Measurements from ENCODE around the gene NKD2.
"Not testable (repeated sequence)": the region's sequence is repeated elsewhere in the genome, so short reads cannot be mapped to it uniquely, and the experiment has no call there.

The NKD2 gene

GRCh38 chr5:1014781-1015221, 6.2 kb downstream of the NKD2 start:
- DNase-seq: no peak

- DNase-seq: no peak
These were observed 6.9 kb downstream of the NKD2 start for GRCh38 chr5:1015507-1015906.

GRCh38 chr5:1016036-1016435, 7.4 kb downstream of the NKD2 start:
- DNase-seq: no peak

GRCh38 chr5:1016476-1016875, 7.9 kb downstream of the NKD2 start:
- DNase-seq: no peak

- no peak for DNase-seq
These were observed 8.5 kb downstream of the NKD2 start for GRCh38 chr5:1017056-1017455.

- DNase-seq: no peak
These were observed 9.3 kb downstream of the NKD2 start for GRCh38 chr5:1017691-1018455.

GRCh38 chr5:1018596-1018995, 10.0 kb downstream of the NKD2 start:
- DNase-seq: no peak

GRCh38 chr5:1019001-1019905, 10.7 kb downstream of the NKD2 start:
- no peak for DNase-seq

GRCh38 chr5:1020452-1020961, 11.9 kb downstream of the NKD2 start:
- DNase-seq: no peak

- DNase-seq: no peak
These were observed 12.8 kb downstream of the NKD2 start for GRCh38 chr5:1021136-1021968.

- DNase-seq: not testable (repeated sequence)
These were observed 13.4 kb downstream of the NKD2 start for GRCh38 chr5:1021969-1022336.

- DNase-seq: no peak
These were observed 18.4 kb downstream of the NKD2 start for GRCh38 chr5:1026700-1027621.

GRCh38 chr5:1027631-1028441, 19.2 kb downstream of the NKD2 start:
- no peak for DNase-seq

- no peak for DNase-seq
These were observed 20.1 kb downstream of the NKD2 start for GRCh38 chr5:1028481-1029281.

- no peak for DNase-seq
These were observed 20.8 kb downstream of the NKD2 start for GRCh38 chr5:1029282-1029944.

GRCh38 chr5:1029945-1030625, 21.5 kb downstream of the NKD2 start:
- DNase-seq: no peak

- no peak for DNase-seq
These were observed 22.2 kb downstream of the NKD2 start for GRCh38 chr5:1030801-1031271.

- DNase-seq: no peak
These were observed 22.8 kb downstream of the NKD2 start for GRCh38 chr5:1031306-1031959.
